Measurements from ENCODE around the gene SLC17A7.
A peak's percentile ranks its signal among the peaks of the same experiment; 100 is the strongest.

- TF ChIP-seq, protein P1, sequence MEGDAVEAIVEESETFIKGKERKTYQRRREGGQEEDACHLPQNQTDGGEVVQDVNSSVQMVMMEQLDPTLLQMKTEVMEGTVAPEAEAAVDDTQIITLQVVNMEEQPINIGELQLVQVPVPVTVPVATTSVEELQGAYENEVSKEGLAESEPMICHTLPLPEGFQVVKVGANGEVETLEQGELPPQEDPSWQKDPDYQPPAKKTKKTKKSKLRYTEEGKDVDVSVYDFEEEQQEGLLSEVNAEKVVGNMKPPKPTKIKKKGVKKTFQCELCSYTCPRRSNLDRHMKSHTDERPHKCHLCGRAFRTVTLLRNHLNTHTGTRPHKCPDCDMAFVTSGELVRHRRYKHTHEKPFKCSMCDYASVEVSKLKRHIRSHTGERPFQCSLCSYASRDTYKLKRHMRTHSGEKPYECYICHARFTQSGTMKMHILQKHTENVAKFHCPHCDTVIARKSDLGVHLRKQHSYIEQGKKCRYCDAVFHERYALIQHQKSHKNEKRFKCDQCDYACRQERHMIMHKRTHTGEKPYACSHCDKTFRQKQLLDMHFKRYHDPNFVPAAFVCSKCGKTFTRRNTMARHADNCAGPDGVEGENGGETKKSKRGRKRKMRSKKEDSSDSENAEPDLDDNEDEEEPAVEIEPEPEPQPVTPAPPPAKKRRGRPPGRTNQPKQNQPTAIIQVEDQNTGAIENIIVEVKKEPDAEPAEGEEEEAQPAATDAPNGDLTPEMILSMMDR (IDR thresholded peaks at IDR 0.05 in 8 of 11, conservative IDR thresholded peaks at IDR 0.05 in 3 of 11), result peak in 1 of 11 experiments; percentile 4
- peak in 2 of 3 donors; percentile 81 for TF ChIP-seq POLR2AphosphoS5 (IDR thresholded peaks at IDR 0.05)
Measured at GRCh38 chr19:49468746-49469447, 27.6 kb upstream of the SLC17A7 start.

All from spleen (tissue), 7 donors.